Hepatocyte (in vitro differentiated cells): Measurements from ENCODE around the gene TRIM44. TPM values are rescaled to one million over a fixed set of nuclear protein-coding genes. Genes with fewer than 3 reads are reported as not detected.
"Not testable (repeated sequence)": the region's sequence is repeated elsewhere in the genome, so short reads cannot be mapped to it uniquely, and the experiment has no call there.

Source experiments
- DNase-seq: peaks from one replicate; pipeline ENCODE4 v3.0.0-alpha.2; 2016; ENCODE audit warnings: low spot score
- H2AFZ ChIP-seq: fragments of 200-600 bp; sonication (generic); 2 replicates; pipeline ENCODE4 v1.6.0; 2016; ENCODE audit warnings: antibody characterized with exemption, mild to moderate bottlenecking
- H3K27ac ChIP-seq: fragments of 200-600 bp; sonication (generic); 2 replicates; pipeline ENCODE4 v1.5.1; 2016; ENCODE audit warnings: mild to moderate bottlenecking
- H3K27me3 ChIP-seq: fragments of 200-600 bp; sonication (generic); 2 replicates; pipeline ENCODE4 v1.6.1; 2016
- H3K36me3 ChIP-seq: fragments of 200-600 bp; sonication (generic); replicated peaks from 2 replicates; pipeline ENCODE4 v1.5.1; 2016; ENCODE audit warnings: low read depth; ENCODE audit not compliant: insufficient read depth
- H3K4me1 ChIP-seq: fragments of 200-600 bp; sonication (generic); 2 replicates; pipeline ENCODE4 v1.5.1; 2016; ENCODE audit warnings: mild to moderate bottlenecking, moderate library complexity; ENCODE audit not compliant: insufficient read depth
- H3K4me2 ChIP-seq: fragments of 200-600 bp; sonication (generic); 2 replicates; pipeline ENCODE4 v1.6.0; 2016
- H3K4me3 ChIP-seq: fragments of 200-600 bp; sonication (generic); 2 replicates; pipeline ENCODE4 v1.5.1; 2016; ENCODE audit warnings: mild to moderate bottlenecking
- H3K79me2 ChIP-seq: fragments of 200-600 bp; sonication (generic); 2 replicates; pipeline ENCODE4 v1.6.0; 2017; ENCODE audit warnings: mild to moderate bottlenecking
- H3K9me2 ChIP-seq: fragments of 200-600 bp; sonication (generic); replicated peaks from 2 replicates; pipeline ENCODE4 v1.6.0; 2017; ENCODE audit warnings: mild to moderate bottlenecking; ENCODE audit not compliant: insufficient read depth
- H3K9me3 ChIP-seq: fragments of 200-600 bp; sonication (generic); 2 replicates; pipeline ENCODE4 v1.5.1; 2016; ENCODE audit warnings: low read depth, mild to moderate bottlenecking
- H4K20me1 ChIP-seq: fragments of 200-600 bp; sonication (generic); 2 replicates; pipeline ENCODE4 v1.6.0; 2016; ENCODE audit warnings: mild to moderate bottlenecking; ENCODE audit not compliant: insufficient read depth, poor library complexity, severe bottlenecking
- CTCF ChIP-seq: fragments of 200-600 bp; sonication (generic); IDR thresholded peaks from 2 replicates; pipeline ENCODE4 v1.5.1; 2016; ENCODE audit warnings: antibody characterized with exemption, mild to moderate bottlenecking; ENCODE audit not compliant: poor library complexity
- EZH2 ChIP-seq: fragments of 200-600 bp; sonication (generic); IDR thresholded peaks from 2 replicates; pipeline ENCODE4 v1.6.1; 2016; ENCODE audit warnings: antibody characterized with exemption, mild to moderate bottlenecking, borderline replicate concordance
- EZH2phosphoT487 ChIP-seq: fragments of 200-600 bp; sonication (generic); IDR thresholded peaks from one replicate; pipeline ENCODE4 v1.6.1; 2018; ENCODE audit warnings: antibody characterized with exemption, mild to moderate bottlenecking, low read depth, moderate library complexity; ENCODE audit not compliant: unreplicated experiment, severe bottlenecking
- WGBS: methylation state at CpG from one replicate; pipeline ENCODE4 v1.1.6; 2016; ENCODE audit warnings: low lambda C conversion rate; ENCODE audit errors: missing lambda C conversion rate; 5-methylcytosine and 5-hydroxymethylcytosine counted together
- polyA plus RNA-seq: library from polyadenylated mRNA; unstranded; fragments of >200 nt; fragmentation: Nextera tagmentation; extraction: Ambion mirVana; gene quantifications from 2 replicates; pipeline ENCODE4 v1.2.1, GENCODE V29; 2016
- total RNA-seq: library from RNA; depleted of rRNA; stranded (reverse); fragments of >200 nt; gene quantifications from 2 replicates; pipeline ENCODE4 v1.2.3, GENCODE V29; 2014

TRIM44 gene
- total and polyA plus RNA-seq, 2 experiments from 2014 or later = 20.8 to 43.2 TPM

- 82% methylated on average over 4 of the region's 4 CpGs for WGBS
- Histone ChIP-seq H3K79me2 (no peaks in the 10 kb centered on the region), H3K9me3 (no peaks in the 10 kb centered on the region), H3K9me2 (no peaks in the 10 kb centered on the region), H3K4me2 (no peak overlapping the region), H4K20me1 (no peaks in the 10 kb centered on the region), H3K27ac (no peak overlapping the region), H3K27me3 (no peaks in the 10 kb centered on the region), H3K36me3 (no peaks in the 10 kb centered on the region), H3K4me1 (no peaks in the 10 kb centered on the region), H2AFZ (no peak overlapping the region), H3K4me3 (no peak overlapping the region)
- DNase-seq = no peak
- TF ChIP-seq CTCF (no peak), EZH2phosphoT487 (no peak), EZH2 (no peak)
Measured at GRCh38 chr11:35650467-35650866, 12.1 kb upstream of the TRIM44 start.

GRCh38 chr11:35651263-35651662 is 11.3 kb upstream of the TRIM44 start:
- WGBS = 92% methylated on average over 3 of the region's 3 CpGs
- Histone ChIP-seq H3K4me1 (no peaks in the 10 kb centered on the region), H3K4me3 (no peak overlapping the region), H2AFZ (no peak overlapping the region), H3K9me3 (no peaks in the 10 kb centered on the region), H3K4me2 (no peak overlapping the region), H4K20me1 (no peaks in the 10 kb centered on the region), H3K36me3 (no peaks in the 10 kb centered on the region), H3K27me3 (no peaks in the 10 kb centered on the region), H3K27ac (no peak overlapping the region), H3K79me2 (no peaks in the 10 kb centered on the region), H3K9me2 (no peaks in the 10 kb centered on the region)
- no peak for DNase-seq
- TF ChIP-seq EZH2 (no peak), EZH2phosphoT487 (no peak), CTCF (no peak)

- not testable (repeated sequence) for H3K9me2 ChIP-seq, H4K20me1 ChIP-seq, DNase-seq, H2AFZ ChIP-seq, H3K27ac ChIP-seq, H3K9me3 ChIP-seq, H3K4me1 ChIP-seq, H3K79me2 ChIP-seq, H3K36me3 ChIP-seq, H3K27me3 ChIP-seq, H3K4me3 ChIP-seq, H3K4me2 ChIP-seq
- 97% methylated on average over 5 of the region's 5 CpGs for WGBS
Measured at GRCh38 chr11:35652786-35653185, 9.8 kb upstream of the TRIM44 start.

- Histone ChIP-seq H3K9me3 (no peaks in the 10 kb centered on the region), H3K79me2 (no peaks in the 10 kb centered on the region), H3K9me2 (no peaks in the 10 kb centered on the region), H3K36me3 (no peaks in the 10 kb centered on the region), H3K4me1 (no peaks in the 10 kb centered on the region), H3K27ac (no peak overlapping the region), H3K27me3 (no peaks in the 10 kb centered on the region), H4K20me1 (no peaks in the 10 kb centered on the region), H3K4me2 (peak overlapping the region; percentile 16), H3K4me3 (no peak overlapping the region), H2AFZ (peak overlapping the region; percentile 29)
- WGBS = 30% methylated on average over 6 of the region's 6 CpGs
- TF ChIP-seq EZH2phosphoT487 (no peak), EZH2 (no peak)
- DNase-seq = no peak
Measured at GRCh38 chr11:35654711-35655110, 7.9 kb upstream of the TRIM44 start.

- H3K9me2 ChIP-seq = no peaks in the 10 kb centered on the region
- no peaks in the 10 kb centered on the region for H4K20me1 ChIP-seq
- H3K4me2 ChIP-seq = no peak overlapping the region
- no peak overlapping the region for H2AFZ ChIP-seq
- no peak overlapping the region for H3K27ac ChIP-seq
- TF ChIP-seq CTCF (no peak), EZH2 (no peak), EZH2phosphoT487 (no peak)
- no peak overlapping the region for H3K4me3 ChIP-seq
- no peaks in the 10 kb centered on the region for H3K79me2 ChIP-seq
- H3K36me3 ChIP-seq = no peaks in the 10 kb centered on the region
- DNase-seq = no peak
- H3K9me3 ChIP-seq = no peaks in the 10 kb centered on the region
- WGBS = 64% methylated on average over 1 of the region's 1 CpG
- H3K27me3 ChIP-seq = no peaks in the 10 kb centered on the region
- H3K4me1 ChIP-seq = no peaks in the 10 kb centered on the region
Measured at GRCh38 chr11:35655254-35655653, 7.3 kb upstream of the TRIM44 start.
